Measurements from ENCODE around the gene ARSJ. TPM values are rescaled to one million over a fixed set of nuclear protein-coding genes. Genes with fewer than 3 reads are reported as not detected.

Gene ARSJ
- total RNA-seq, 1 donor from 2014 or later = 28.5 TPM

DNA sequence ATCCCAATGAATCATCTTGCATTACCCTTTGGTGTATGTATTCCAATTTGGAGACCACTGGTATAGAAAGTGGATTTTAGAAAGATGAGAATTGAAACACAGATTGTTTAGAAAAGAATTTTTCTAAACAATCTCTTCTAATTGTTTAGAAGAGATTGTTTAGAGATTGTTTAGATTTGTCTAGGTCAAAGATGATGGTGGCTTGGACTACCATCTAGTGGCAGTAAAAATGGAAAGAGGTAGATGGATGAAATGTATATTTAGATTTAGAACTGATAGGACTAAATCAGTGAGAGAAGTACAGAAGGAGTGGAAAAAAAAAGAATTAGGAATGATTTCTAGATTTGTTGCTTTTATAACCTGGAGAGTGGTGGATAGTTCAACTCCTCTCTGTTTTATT, 70.6 kb downstream of the ARSJ start:
- no peak overlapping the region for H3K4me3 ChIP-seq (ENCODE audit: low read depth, low read length)
- DNase-seq (ENCODE audit: low read depth) = no peak
- TF ChIP-seq, protein P1, sequence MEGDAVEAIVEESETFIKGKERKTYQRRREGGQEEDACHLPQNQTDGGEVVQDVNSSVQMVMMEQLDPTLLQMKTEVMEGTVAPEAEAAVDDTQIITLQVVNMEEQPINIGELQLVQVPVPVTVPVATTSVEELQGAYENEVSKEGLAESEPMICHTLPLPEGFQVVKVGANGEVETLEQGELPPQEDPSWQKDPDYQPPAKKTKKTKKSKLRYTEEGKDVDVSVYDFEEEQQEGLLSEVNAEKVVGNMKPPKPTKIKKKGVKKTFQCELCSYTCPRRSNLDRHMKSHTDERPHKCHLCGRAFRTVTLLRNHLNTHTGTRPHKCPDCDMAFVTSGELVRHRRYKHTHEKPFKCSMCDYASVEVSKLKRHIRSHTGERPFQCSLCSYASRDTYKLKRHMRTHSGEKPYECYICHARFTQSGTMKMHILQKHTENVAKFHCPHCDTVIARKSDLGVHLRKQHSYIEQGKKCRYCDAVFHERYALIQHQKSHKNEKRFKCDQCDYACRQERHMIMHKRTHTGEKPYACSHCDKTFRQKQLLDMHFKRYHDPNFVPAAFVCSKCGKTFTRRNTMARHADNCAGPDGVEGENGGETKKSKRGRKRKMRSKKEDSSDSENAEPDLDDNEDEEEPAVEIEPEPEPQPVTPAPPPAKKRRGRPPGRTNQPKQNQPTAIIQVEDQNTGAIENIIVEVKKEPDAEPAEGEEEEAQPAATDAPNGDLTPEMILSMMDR (conservative IDR thresholded peaks at IDR 0.05; ENCODE audit: low read depth, low read length) = peak; percentile 30

DNA sequence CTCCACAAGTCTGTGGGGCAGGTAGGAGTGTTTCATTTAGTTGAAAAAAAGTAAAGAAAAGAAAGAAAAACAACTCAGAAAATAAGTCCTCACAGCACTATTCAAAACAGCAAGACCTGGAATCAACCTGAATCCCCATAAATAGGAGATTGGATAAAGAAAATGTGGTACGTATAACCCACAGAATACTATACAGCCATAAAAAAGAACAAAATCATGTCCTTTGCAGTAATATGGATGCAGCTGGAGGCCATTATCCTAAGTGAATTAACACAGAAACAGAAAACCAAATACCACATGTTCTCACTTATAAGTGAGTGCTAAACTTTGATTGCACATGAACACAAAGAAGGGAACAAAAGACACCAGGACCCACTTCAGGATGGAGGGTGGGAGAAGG, 71.9 kb downstream of the ARSJ start:
- DNase-seq (ENCODE audit: low read depth) = no peak
- H3K4me3 ChIP-seq (ENCODE audit: low read depth, low read length) = no peak overlapping the region
- TF ChIP-seq, protein P1 (conservative IDR thresholded peaks at IDR 0.05; ENCODE audit: low read depth, low read length) = no peak

DNA sequence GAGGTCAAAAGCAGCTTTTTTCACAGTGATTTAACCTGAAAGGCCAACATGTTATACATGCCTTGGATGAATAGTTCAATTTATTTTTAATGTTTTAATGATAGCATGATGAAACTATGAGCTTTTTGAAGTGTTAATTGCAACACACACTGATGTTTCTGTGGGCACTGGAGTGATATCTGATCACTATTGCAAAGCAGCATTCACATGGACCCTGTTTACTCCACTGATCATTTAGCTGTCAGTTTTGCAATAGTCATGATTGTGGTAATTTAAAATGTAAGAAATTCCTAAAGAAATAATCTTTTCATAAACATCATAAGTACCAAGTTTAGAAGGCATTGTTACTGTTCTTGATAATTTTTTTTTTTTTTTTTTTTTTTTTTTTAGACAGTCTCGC, 74.1 kb downstream of the ARSJ start:
- H3K4me3 ChIP-seq (ENCODE audit: low read depth, low read length) = no peak overlapping the region
- no peak for DNase-seq (ENCODE audit: low read depth)
- TF ChIP-seq, protein P1 (conservative IDR thresholded peaks at IDR 0.05; ENCODE audit: low read depth, low read length) = no peak

DNA sequence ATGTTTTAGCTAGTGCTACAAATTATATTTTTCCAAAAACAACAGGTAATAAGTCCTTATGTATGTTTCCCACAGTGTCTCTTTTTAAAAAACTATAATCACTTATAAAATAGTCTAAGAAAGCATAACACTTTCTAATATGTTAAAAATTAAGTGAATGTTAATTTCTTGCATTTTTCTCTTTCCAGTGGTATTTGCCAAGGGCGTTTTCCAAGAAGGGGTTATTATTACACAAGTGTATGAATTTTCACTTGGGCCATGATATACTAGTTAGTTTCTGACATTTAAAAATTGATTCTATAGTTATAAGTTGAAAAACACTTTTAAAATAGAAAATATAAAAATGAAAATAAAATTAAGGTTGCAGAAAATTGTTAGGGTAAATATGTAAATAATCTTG, 74.6 kb downstream of the ARSJ start:
- TF ChIP-seq, protein P1 (conservative IDR thresholded peaks at IDR 0.05; ENCODE audit: low read depth, low read length) = no peak
- no peak for DNase-seq (ENCODE audit: low read depth)
- no peak overlapping the region for H3K4me3 ChIP-seq (ENCODE audit: low read depth, low read length)

DNA sequence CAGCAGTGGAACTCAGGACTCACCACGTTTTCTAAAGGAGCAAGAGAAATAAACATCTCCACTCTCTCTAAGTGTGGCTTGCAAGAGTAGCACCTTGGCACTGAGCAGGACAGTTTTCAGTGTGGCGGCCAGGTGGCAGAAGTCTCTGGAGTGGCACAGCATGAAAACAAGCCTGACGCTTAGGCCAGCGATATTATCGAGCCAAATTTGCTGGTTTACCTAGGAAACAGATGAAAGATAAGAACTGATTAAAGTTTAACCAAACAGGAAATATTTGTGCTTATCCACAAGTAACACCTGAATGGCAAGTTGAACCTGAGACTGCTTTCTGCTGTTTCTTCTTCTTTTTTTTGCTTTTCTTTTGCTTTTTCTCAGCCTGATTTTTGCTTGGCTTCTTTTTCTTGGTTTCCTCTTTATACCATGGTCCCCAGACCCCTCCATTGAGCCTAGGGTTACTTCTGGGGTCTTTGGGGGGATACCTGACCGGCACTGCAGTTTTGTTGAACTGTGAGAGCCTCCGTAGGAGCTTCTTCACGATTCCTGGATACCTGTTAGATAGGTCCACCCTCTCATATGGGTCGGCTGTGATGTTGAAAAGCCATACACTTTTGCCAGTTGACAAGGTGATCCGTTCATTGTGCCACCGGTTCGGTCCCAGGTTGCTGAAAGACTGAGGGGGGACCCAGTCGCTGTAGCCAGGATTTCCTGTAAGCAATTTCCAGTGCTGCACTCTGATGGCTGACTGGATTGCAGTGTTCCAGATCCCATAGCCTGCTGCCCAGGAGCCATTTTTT, 77.3 kb downstream of the ARSJ start:
- TF ChIP-seq, protein P1 (conservative IDR thresholded peaks at IDR 0.05; ENCODE audit: low read depth, low read length) = peak; percentile 35
- H3K4me3 ChIP-seq (ENCODE audit: low read depth, low read length) = no peak overlapping the region
- DNase-seq (ENCODE audit: low read depth) = no peak

DNA sequence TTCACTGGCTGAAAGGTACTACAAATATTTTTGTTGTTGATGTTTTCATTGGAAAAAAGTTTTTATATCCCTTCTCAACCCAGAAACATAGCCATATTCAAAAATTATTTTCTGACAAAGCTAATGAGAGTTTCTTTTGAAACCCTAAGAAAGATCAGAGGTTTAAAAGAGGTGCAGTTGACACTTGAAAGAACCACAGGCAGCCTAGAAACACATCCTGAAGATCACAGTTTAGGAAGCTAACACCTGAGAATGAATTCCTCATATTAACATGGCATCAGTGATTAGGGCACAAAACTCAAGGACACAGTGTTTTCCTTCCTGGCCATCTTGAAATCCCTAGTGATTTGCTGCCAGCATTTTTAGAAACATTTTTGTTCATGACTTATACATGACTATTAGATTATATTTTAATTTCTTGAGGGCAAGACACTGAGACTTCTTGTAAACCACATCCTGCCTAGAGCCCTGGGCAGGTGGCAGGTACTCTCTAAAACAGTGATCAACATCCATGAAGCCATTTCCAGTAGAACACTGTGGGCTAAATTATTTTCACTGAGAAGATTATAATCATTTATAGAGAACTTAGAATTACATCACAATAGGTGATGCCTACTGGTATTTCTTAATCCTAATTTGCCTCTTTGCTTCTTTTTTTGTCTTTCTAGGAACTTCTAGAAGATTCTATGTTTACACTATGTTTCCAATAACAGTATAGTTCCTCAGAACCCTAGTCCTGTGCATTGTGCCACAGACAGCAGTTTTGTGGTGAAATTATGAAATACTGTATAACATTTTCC, 80.0 kb downstream of the ARSJ start:
- TF ChIP-seq, protein P1 (conservative IDR thresholded peaks at IDR 0.05; ENCODE audit: low read depth, low read length) = no peak
- no peak for DNase-seq (ENCODE audit: low read depth)
- no peak overlapping the region for H3K4me3 ChIP-seq (ENCODE audit: low read depth, low read length)
